ENCODE results near the gene RPL32. TPM values are rescaled to one million over a fixed set of nuclear protein-coding genes. Genes with fewer than 3 reads are reported as not detected.
"Not testable (repeated sequence)": the region's sequence is repeated elsewhere in the genome, so short reads cannot be mapped to it uniquely, and the experiment has no call there.

RPL32 gene
- polyA plus RNA-seq, 2 donors = 2,267 to 2,386 TPM

GRCh38 chr3:12881858-12882257, 40.5 kb upstream of the RPL32 start:
- not testable (repeated sequence) for H3K4me1 ChIP-seq (ENCODE audit: control insufficient read depth in 2 of 2, insufficient read depth in 2 of 2, low read length in 1 of 2); H3K4me3 ChIP-seq (ENCODE audit: low read depth in 1 of 2, low read length in 2 of 2); H3K27ac ChIP-seq (ENCODE audit: low read depth in 2 of 2, low read length in 1 of 2); H3K36me3 ChIP-seq (ENCODE audit: control insufficient read depth in 2 of 2, insufficient read depth in 2 of 2, low read length in 1 of 2); H3K27me3 ChIP-seq (ENCODE audit: control insufficient read depth in 1 of 2, insufficient read depth in 2 of 2, low read length in 2 of 2); H3K9me3 ChIP-seq (ENCODE audit: control insufficient read depth in 2 of 2, insufficient read depth in 1 of 2, low read depth in 1 of 2, low read length in 1 of 2)
- WGBS, 2 donors = 93 to 95% methylated on average over 12 of the region's 12 CpGs

GRCh38 chr3:12879191-12879815, 37.9 kb upstream of the RPL32 start:
- H3K27ac ChIP-seq (ENCODE audit: low read depth in 2 of 2, low read length in 1 of 2) = no peak overlapping the region
- WGBS, 2 donors = 85 to 90% methylated on average over 5 of the region's 5 CpGs
- H3K4me3 ChIP-seq (ENCODE audit: low read depth in 1 of 2, low read length in 2 of 2) = no peak overlapping the region
- peaks cover 0 to 4% of the 10 kb centered on the region in 2 donors for H3K4me1 ChIP-seq (ENCODE audit: control insufficient read depth in 2 of 2, insufficient read depth in 2 of 2, low read length in 1 of 2)
- no peaks in the 10 kb centered on the region for H3K36me3 ChIP-seq (ENCODE audit: control insufficient read depth in 2 of 2, insufficient read depth in 2 of 2, low read length in 1 of 2)
- no peaks in the 10 kb centered on the region for H3K27me3 ChIP-seq (ENCODE audit: control insufficient read depth in 1 of 2, insufficient read depth in 2 of 2, low read length in 2 of 2)
- H3K9me3 ChIP-seq (ENCODE audit: control insufficient read depth in 2 of 2, insufficient read depth in 1 of 2, low read depth in 1 of 2, low read length in 1 of 2) = no peaks in the 10 kb centered on the region

GRCh38 chr3:12878758-12879157, 37.4 kb upstream of the RPL32 start:
- not testable (repeated sequence) for H3K4me1 ChIP-seq (ENCODE audit: control insufficient read depth in 2 of 2, insufficient read depth in 2 of 2, low read length in 1 of 2); H3K27me3 ChIP-seq (ENCODE audit: control insufficient read depth in 1 of 2, insufficient read depth in 2 of 2, low read length in 2 of 2); H3K9me3 ChIP-seq (ENCODE audit: control insufficient read depth in 2 of 2, insufficient read depth in 1 of 2, low read depth in 1 of 2, low read length in 1 of 2); H3K4me3 ChIP-seq (ENCODE audit: low read depth in 1 of 2, low read length in 2 of 2); H3K27ac ChIP-seq (ENCODE audit: low read depth in 2 of 2, low read length in 1 of 2); H3K36me3 ChIP-seq (ENCODE audit: control insufficient read depth in 2 of 2, insufficient read depth in 2 of 2, low read length in 1 of 2)
- 58 to 67% methylated on average over 2 of the region's 2 CpGs for WGBS, 2 donors

GRCh38 chr3:12878141-12878574, 36.8 kb upstream of the RPL32 start:
- WGBS, 2 donors = 65 to 86% methylated on average over 2 of the region's 2 CpGs
- Histone ChIP-seq H3K36me3 (ENCODE audit: control insufficient read depth in 2 of 2, insufficient read depth in 2 of 2, low read length in 1 of 2) (no peaks in the 10 kb centered on the region), H3K27ac (ENCODE audit: low read depth in 2 of 2, low read length in 1 of 2) (no peak overlapping the region), H3K4me3 (ENCODE audit: low read depth in 1 of 2, low read length in 2 of 2) (no peak overlapping the region), H3K27me3 (ENCODE audit: control insufficient read depth in 1 of 2, insufficient read depth in 2 of 2, low read length in 2 of 2) (no peaks in the 10 kb centered on the region), H3K4me1 (ENCODE audit: control insufficient read depth in 2 of 2, insufficient read depth in 2 of 2, low read length in 1 of 2) (peaks cover 0 to 4% of the 10 kb centered on the region in 2 donors), H3K9me3 (ENCODE audit: control insufficient read depth in 2 of 2, insufficient read depth in 1 of 2, low read depth in 1 of 2, low read length in 1 of 2) (no peaks in the 10 kb centered on the region)

DNA sequence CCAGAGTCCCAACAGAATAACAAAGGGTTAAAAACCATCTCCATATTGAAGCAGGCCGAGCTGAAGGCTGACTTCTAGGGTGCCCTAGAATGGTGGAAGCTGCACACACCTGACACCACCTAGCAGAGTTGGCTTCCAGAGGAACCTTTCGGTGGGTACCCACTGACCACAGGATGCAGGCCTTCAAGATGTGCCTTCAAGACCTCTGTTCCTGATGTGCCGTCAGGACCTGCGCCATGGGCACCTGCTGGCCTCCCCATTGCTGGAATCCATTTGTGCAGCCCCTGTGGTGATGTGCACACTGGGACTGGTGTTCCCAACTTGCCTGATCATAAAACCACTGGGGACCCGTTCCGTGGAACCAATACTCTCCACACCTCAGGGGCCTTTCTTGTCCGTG, 35.7 kb upstream of the RPL32 start:
- Histone ChIP-seq H3K36me3 (ENCODE audit: control insufficient read depth in 2 of 2, insufficient read depth in 2 of 2, low read length in 1 of 2) (no peaks in the 10 kb centered on the region), H3K9me3 (ENCODE audit: control insufficient read depth in 2 of 2, insufficient read depth in 1 of 2, low read depth in 1 of 2, low read length in 1 of 2) (no peaks in the 10 kb centered on the region), H3K4me3 (ENCODE audit: low read depth in 1 of 2, low read length in 2 of 2) (no peak overlapping the region), H3K27ac (ENCODE audit: low read depth in 2 of 2, low read length in 1 of 2) (no peak overlapping the region), H3K27me3 (ENCODE audit: control insufficient read depth in 1 of 2, insufficient read depth in 2 of 2, low read length in 2 of 2) (no peaks in the 10 kb centered on the region), H3K4me1 (ENCODE audit: control insufficient read depth in 2 of 2, insufficient read depth in 2 of 2, low read length in 1 of 2) (peaks cover 0 to 4% of the 10 kb centered on the region in 2 donors)
- WGBS, 2 donors = 93% methylated on average over 7 of the region's 7 CpGs

GRCh38 chr3:12875857-12876836, 34.8 kb upstream of the RPL32 start:
- WGBS, 2 donors = 27 to 28% methylated on average over 46 to 60 of the region's 60 CpGs
- H3K27ac ChIP-seq (ENCODE audit: low read depth in 2 of 2, low read length in 1 of 2) = no peak overlapping the region
- H3K36me3 ChIP-seq (ENCODE audit: control insufficient read depth in 2 of 2, insufficient read depth in 2 of 2, low read length in 1 of 2) = no peaks in the 10 kb centered on the region
- H3K4me1 ChIP-seq (ENCODE audit: control insufficient read depth in 2 of 2, insufficient read depth in 2 of 2, low read length in 1 of 2) = peaks cover 0 to 4% of the 10 kb centered on the region in 2 donors
- no peaks in the 10 kb centered on the region for H3K9me3 ChIP-seq (ENCODE audit: control insufficient read depth in 2 of 2, insufficient read depth in 1 of 2, low read depth in 1 of 2, low read length in 1 of 2)
- H3K4me3 ChIP-seq (ENCODE audit: low read depth in 1 of 2, low read length in 2 of 2) = peak overlapping the region in 1 of 2 donors; percentile 19
- no peaks in the 10 kb centered on the region for H3K27me3 ChIP-seq (ENCODE audit: control insufficient read depth in 1 of 2, insufficient read depth in 2 of 2, low read length in 2 of 2)

DNA sequence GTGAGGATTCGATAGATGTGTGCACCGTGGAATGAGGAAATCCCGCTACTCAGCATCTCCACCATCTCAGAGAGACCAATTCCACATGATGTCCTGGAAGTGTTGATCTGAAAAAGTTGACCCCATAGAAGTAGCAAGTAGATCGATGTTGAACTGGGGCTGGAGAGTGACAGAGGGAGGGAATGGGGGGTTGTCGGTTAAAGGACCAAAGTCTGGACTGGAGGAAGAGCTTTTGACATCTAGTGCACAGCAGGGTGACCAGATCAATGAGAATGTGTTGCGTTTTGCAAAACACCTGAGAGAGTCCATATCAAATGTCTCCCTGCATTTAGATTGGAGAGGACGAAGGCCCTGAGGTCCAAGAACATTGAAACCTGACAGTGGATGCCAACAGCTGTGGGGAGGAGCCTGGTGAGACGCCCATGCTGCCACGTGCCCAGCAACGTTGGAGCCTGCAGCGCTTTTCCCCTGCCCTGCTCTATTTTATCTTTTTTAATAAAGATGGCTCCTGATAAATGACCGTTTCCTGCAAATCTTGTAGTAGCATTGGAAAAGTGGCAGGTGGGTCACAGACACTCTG, 30.1 kb upstream of the RPL32 start:
- H3K9me3 ChIP-seq (ENCODE audit: control insufficient read depth in 2 of 2, insufficient read depth in 1 of 2, low read depth in 1 of 2, low read length in 1 of 2) = no peaks in the 10 kb centered on the region
- no peak overlapping the region for H3K27ac ChIP-seq (ENCODE audit: low read depth in 2 of 2, low read length in 1 of 2)
- WGBS, 2 donors = 70 to 74% methylated on average over 12 of the region's 12 CpGs
- H3K4me1 ChIP-seq (ENCODE audit: control insufficient read depth in 2 of 2, insufficient read depth in 2 of 2, low read length in 1 of 2) = peaks cover 0 to 4% of the 10 kb centered on the region in 2 donors
- H3K27me3 ChIP-seq (ENCODE audit: control insufficient read depth in 1 of 2, insufficient read depth in 2 of 2, low read length in 2 of 2) = no peaks in the 10 kb centered on the region
- no peak overlapping the region for H3K4me3 ChIP-seq (ENCODE audit: low read depth in 1 of 2, low read length in 2 of 2)
- no peaks in the 10 kb centered on the region for H3K36me3 ChIP-seq (ENCODE audit: control insufficient read depth in 2 of 2, insufficient read depth in 2 of 2, low read length in 1 of 2)

DNA sequence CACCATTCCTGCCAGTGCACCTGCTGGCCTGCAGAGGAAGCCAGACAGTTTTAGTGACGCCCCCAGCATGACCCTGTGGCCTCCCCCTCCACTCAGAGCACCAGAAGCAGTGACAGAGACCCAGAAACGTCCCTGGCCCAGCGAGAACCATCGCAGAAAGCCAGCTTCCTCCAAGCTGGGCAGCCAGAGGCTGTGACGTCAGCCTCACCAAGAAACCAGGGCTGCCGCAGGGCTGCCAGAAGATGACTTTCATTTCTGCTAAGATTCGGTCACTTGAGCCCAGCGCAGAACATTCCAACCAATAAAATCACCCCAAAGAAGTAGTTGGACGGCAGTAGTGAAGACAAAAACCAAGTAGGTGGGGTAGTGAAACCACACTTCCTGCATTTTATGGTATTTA, 29.6 kb upstream of the RPL32 start:
- Histone ChIP-seq H3K4me3 (ENCODE audit: low read depth in 1 of 2, low read length in 2 of 2) (no peak overlapping the region), H3K9me3 (ENCODE audit: control insufficient read depth in 2 of 2, insufficient read depth in 1 of 2, low read depth in 1 of 2, low read length in 1 of 2) (no peaks in the 10 kb centered on the region), H3K27ac (ENCODE audit: low read depth in 2 of 2, low read length in 1 of 2) (no peak overlapping the region), H3K4me1 (ENCODE audit: control insufficient read depth in 2 of 2, insufficient read depth in 2 of 2, low read length in 1 of 2) (no peaks in the 10 kb centered on the region), H3K36me3 (ENCODE audit: control insufficient read depth in 2 of 2, insufficient read depth in 2 of 2, low read length in 1 of 2) (no peaks in the 10 kb centered on the region), H3K27me3 (ENCODE audit: control insufficient read depth in 1 of 2, insufficient read depth in 2 of 2, low read length in 2 of 2) (no peaks in the 10 kb centered on the region)
- WGBS, 2 donors = 60 to 63% methylated on average over 9 of the region's 9 CpGs

- 14 to 17% methylated on average over 18 to 28 of the region's 28 CpGs for WGBS, 2 donors
- H3K27me3 ChIP-seq (ENCODE audit: control insufficient read depth in 1 of 2, insufficient read depth in 2 of 2, low read length in 2 of 2) = no peaks in the 10 kb centered on the region
- H3K36me3 ChIP-seq (ENCODE audit: control insufficient read depth in 2 of 2, insufficient read depth in 2 of 2, low read length in 1 of 2) = no peaks in the 10 kb centered on the region
- H3K9me3 ChIP-seq (ENCODE audit: control insufficient read depth in 2 of 2, insufficient read depth in 1 of 2, low read depth in 1 of 2, low read length in 1 of 2) = peaks cover under 1 to 8% of the 10 kb centered on the region in 2 donors
- no peak overlapping the region for H3K27ac ChIP-seq (ENCODE audit: low read depth in 2 of 2, low read length in 1 of 2)
- no peak overlapping the region for H3K4me3 ChIP-seq (ENCODE audit: low read depth in 1 of 2, low read length in 2 of 2)
- H3K4me1 ChIP-seq (ENCODE audit: control insufficient read depth in 2 of 2, insufficient read depth in 2 of 2, low read length in 1 of 2) = no peaks in the 10 kb centered on the region
These were observed 27.8 kb upstream of the RPL32 start for GRCh38 chr3:12869035-12869621.

Data from esophagus (tissue), 2 donors.